OCI-LY7 (cell line): ENCODE results near the gene SLC2A5.

Experiments
- EZH2phosphoT487 ChIP-seq: fragments of 200-600 bp; sonication (generic); IDR thresholded peaks from 2 replicates; pipeline ENCODE4 v1.6.1; 2018; ENCODE audit warnings: low read depth, borderline replicate concordance, mild to moderate bottlenecking, mixed run types, antibody characterized with exemption, low read length, moderate library complexity, mixed read lengths
- TF ChIP-seq, protein P1 (sequence below): fragments of 200-600 bp; sonication (generic); conservative IDR thresholded peaks from 2 replicates; pipeline ENCODE4 v1.5.1; 2014; ENCODE audit warnings: mild to moderate bottlenecking, antibody characterized with exemption, low read length, moderate library complexity, mixed read lengths

DNA sequence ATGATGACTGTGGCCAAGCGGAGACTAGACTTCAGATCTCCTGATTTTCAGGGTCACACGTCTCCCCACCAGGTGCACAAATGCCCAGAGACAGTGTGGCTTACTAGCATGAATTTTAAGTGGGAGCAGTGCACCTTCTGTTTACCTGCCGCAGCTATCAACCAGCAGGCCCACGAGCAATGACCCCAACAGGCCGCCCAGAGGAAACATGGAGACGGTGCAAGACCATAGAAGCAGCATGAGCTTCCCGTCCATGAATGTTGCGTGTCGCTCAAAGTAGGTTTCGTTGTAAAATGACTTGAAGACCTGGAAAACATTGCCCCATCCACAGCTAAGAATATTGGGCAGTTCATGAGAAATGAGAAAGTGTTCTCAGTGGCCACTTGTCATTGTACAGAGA lies 46.7 kb downstream of the SLC2A5 start:
- TF ChIP-seq, protein P1, sequence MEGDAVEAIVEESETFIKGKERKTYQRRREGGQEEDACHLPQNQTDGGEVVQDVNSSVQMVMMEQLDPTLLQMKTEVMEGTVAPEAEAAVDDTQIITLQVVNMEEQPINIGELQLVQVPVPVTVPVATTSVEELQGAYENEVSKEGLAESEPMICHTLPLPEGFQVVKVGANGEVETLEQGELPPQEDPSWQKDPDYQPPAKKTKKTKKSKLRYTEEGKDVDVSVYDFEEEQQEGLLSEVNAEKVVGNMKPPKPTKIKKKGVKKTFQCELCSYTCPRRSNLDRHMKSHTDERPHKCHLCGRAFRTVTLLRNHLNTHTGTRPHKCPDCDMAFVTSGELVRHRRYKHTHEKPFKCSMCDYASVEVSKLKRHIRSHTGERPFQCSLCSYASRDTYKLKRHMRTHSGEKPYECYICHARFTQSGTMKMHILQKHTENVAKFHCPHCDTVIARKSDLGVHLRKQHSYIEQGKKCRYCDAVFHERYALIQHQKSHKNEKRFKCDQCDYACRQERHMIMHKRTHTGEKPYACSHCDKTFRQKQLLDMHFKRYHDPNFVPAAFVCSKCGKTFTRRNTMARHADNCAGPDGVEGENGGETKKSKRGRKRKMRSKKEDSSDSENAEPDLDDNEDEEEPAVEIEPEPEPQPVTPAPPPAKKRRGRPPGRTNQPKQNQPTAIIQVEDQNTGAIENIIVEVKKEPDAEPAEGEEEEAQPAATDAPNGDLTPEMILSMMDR = no peak
- no peak for TF ChIP-seq EZH2phosphoT487
